Endothelial cell (in vitro differentiated cells): ENCODE data around the gene SCAP. TPM values are rescaled to one million over a fixed set of nuclear protein-coding genes. Genes with fewer than 3 reads are reported as not detected.

Experiments
- DNase-seq: peaks from one replicate; pipeline ENCODE4 v3.0.0; 2021; ENCODE audit warnings: low spot score
- H3K27ac Mint-ChIP-seq: one replicate; pipeline ENCODE4 v1.8.0; 2021; ENCODE audit warnings: mixed read lengths, inconsistent platforms; ENCODE audit not compliant: unreplicated experiment
- H3K27me3 Mint-ChIP-seq: one replicate; pipeline ENCODE4 v1.8.0; 2021; ENCODE audit warnings: mild to moderate bottlenecking, moderate library complexity, mixed read lengths, inconsistent platforms; ENCODE audit not compliant: unreplicated experiment
- H3K36me3 Mint-ChIP-seq: one replicate; pipeline ENCODE4 v1.8.0; 2021; ENCODE audit warnings: mild to moderate bottlenecking, low read depth, mixed read lengths, inconsistent platforms; ENCODE audit not compliant: unreplicated experiment
- H3K4me1 Mint-ChIP-seq: one replicate; pipeline ENCODE4 v1.8.0; 2021; ENCODE audit warnings: mild to moderate bottlenecking, mixed read lengths, inconsistent platforms; ENCODE audit not compliant: unreplicated experiment
- H3K4me3 Mint-ChIP-seq: one replicate; pipeline ENCODE4 v1.8.0; 2021; ENCODE audit warnings: mild to moderate bottlenecking, mixed read lengths, inconsistent platforms; ENCODE audit not compliant: unreplicated experiment
- H3K9me3 Mint-ChIP-seq: one replicate; pipeline ENCODE4 v1.8.0; 2021; ENCODE audit warnings: mixed read lengths, inconsistent platforms; ENCODE audit not compliant: unreplicated experiment
- total RNA-seq: library from RNA; stranded (reverse); fragmentation: NEBNext Ultra II Directional; extraction: Animal tissue kit (Norgen Biotek cat#: 25700); gene quantifications from one replicate; pipeline ENCODE4 v1.2.1, GENCODE V29; 2021; ENCODE audit not compliant: unreplicated experiment
- TF ChIP-seq, protein P1 (sequence below): fragments of 200-600 bp; sonication (generic); IDR thresholded peaks from one replicate; pipeline ENCODE4 v1.5.0; 2021; ENCODE audit warnings: antibody characterized with exemption; ENCODE audit not compliant: unreplicated experiment

SCAP gene
- total RNA-seq, 1 donor from 2014 or later = 88.6 TPM

- Mint-ChIP-seq H3K27me3 (peaks cover 6% of the 10 kb centered on the region), H3K4me3 (peak overlapping the region; percentile 99), H3K9me3 (no peaks in the 10 kb centered on the region), H3K4me1 (peaks cover 35% of the 10 kb centered on the region), H3K36me3 (peaks cover 15% of the 10 kb centered on the region), H3K27ac (peak overlapping the region; percentile 97)
- TF ChIP-seq, protein P1, sequence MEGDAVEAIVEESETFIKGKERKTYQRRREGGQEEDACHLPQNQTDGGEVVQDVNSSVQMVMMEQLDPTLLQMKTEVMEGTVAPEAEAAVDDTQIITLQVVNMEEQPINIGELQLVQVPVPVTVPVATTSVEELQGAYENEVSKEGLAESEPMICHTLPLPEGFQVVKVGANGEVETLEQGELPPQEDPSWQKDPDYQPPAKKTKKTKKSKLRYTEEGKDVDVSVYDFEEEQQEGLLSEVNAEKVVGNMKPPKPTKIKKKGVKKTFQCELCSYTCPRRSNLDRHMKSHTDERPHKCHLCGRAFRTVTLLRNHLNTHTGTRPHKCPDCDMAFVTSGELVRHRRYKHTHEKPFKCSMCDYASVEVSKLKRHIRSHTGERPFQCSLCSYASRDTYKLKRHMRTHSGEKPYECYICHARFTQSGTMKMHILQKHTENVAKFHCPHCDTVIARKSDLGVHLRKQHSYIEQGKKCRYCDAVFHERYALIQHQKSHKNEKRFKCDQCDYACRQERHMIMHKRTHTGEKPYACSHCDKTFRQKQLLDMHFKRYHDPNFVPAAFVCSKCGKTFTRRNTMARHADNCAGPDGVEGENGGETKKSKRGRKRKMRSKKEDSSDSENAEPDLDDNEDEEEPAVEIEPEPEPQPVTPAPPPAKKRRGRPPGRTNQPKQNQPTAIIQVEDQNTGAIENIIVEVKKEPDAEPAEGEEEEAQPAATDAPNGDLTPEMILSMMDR = no peak
- peak; percentile 82 for DNase-seq
These were observed 94.2 kb downstream of the SCAP start for GRCh38 chr3:47381317-47382157.

DNA sequence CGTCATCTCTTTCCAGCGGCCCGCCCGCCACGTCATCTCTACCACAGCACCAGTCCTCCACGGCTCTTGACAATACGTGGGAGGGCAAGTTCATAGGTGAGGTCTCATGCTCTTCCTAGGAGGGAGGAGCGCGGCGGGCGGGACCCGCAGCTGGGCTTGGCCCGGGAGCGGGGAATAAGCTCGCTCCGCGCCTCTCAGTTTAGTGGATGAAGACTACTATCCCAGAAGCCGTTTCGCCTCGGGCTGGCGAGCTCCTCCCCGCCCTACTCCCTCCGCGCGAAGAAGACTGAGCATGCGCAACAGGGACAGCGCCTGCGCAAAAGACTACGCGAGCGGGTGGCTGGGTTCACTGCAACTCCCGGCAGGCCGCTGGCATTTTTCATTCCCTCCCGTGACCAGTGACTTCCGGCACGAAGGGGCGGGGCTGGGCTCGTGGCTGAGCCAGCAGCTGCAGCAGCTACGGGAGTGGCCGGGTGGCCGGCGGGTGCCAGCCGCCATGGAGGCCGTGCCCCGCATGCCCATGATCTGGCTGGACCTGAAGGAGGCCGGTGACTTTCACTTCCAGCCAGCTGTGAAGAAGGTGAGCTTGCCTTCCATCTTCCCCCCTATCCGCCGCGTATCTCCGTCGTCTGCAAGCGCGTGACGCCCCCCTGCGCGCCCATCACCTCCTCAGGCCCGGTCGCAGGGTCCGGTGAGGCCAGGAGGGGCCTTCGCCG, 95.0 kb downstream of the SCAP start, which contains the start of gene PTPN23:
Gene PTPN23 (plus strand): TSS at position 421 of the 716 bp plus-strand sequence. CDS start 76 bp downstream, at position 497.
- peak within 1 kb of the TSS; percentile 98 for H3K27ac Mint-ChIP-seq
- H3K4me3 Mint-ChIP-seq = peak within 1 kb of the TSS; percentile 99
- DNase-seq = peak; percentile 99
- H3K4me1 Mint-ChIP-seq = peaks cover 35% of the 10 kb centered on the region
- peaks cover 6% of the 10 kb centered on the region for H3K27me3 Mint-ChIP-seq
- TF ChIP-seq, protein P1 = no peak
- no peaks in the 10 kb centered on the region for H3K9me3 Mint-ChIP-seq
- H3K36me3 Mint-ChIP-seq = peaks cover 15% of the 10 kb centered on the region

GRCh38 chr3:47380026-47380600, 95.6 kb downstream of the SCAP start:
- Mint-ChIP-seq H3K27ac (peak overlapping the region; percentile 98), H3K4me3 (peak overlapping the region; percentile 99), H3K4me1 (peaks cover 35% of the 10 kb centered on the region), H3K9me3 (no peaks in the 10 kb centered on the region), H3K36me3 (peaks cover 15% of the 10 kb centered on the region), H3K27me3 (peaks cover 6% of the 10 kb centered on the region)
- no peak for DNase-seq
- TF ChIP-seq, protein P1 = no peak

DNA sequence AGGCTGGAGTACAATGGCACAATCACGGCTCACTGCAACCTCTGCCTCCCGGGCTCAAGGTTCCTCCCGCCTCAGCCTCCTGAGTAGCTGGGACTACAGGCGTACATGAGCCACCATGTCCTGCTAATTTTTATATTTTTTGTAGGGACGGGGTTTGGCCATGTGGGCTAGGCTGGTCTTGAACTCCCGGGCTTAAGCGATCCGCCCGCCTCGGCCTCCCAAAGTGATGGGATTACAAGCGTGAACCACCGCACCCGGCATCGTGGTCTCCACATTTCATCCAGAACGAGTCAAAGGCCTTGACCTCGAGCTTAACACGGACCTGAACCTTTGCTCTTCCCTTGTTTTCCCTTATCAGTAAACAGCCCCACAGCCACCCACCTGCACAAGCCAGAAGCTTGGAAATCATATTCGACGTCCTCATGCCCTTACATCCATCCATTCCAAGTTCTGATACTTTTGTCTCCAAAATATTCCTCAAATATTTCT, 96.3 kb downstream of the SCAP start:
- TF ChIP-seq, protein P1 = no peak

More for the DNA sequence above, 96.3 kb downstream of the SCAP start:
- no peaks in the 10 kb centered on the region for H3K9me3 Mint-ChIP-seq
- DNase-seq = no peak
- H3K27me3 Mint-ChIP-seq = peaks cover 6% of the 10 kb centered on the region
- H3K36me3 Mint-ChIP-seq = peaks cover 15% of the 10 kb centered on the region
- H3K4me3 Mint-ChIP-seq = peak overlapping the region; percentile 99
- peaks cover 35% of the 10 kb centered on the region for H3K4me1 Mint-ChIP-seq
- H3K27ac Mint-ChIP-seq = peak overlapping the region; percentile 98
